Right lobe of liver (tissue), 4 donors: ENCODE data around the gene CLP1.

Experiments used
- POLR2A ChIP-seq: fragments of 450-650 bp; IDR thresholded peaks from one replicate; pipeline ENCODE4 v1.6.1; 2017; ENCODE audit warnings: antibody characterized with exemption, mild to moderate bottlenecking
- TF ChIP-seq, protein P1 (sequence below), 4 donors: fragments of 200-600 bp in 3 of 4; fragments of 450-650 bp in 1 of 4; IDR thresholded peaks; one replicate each; pipeline versions ENCODE4 v1.5.1 to v1.8.0; 2016 to 2022; ENCODE audit warnings: antibody characterized with exemption in 4 of 4, mild to moderate bottlenecking in 2 of 4
- donor health status: DM: no; HTN: no; CAD: no.
- donor health status: DM: no; HTN: no; CAD: no.
- donor health status: DM: no; HTN: yes; CAD: no.

DNA sequence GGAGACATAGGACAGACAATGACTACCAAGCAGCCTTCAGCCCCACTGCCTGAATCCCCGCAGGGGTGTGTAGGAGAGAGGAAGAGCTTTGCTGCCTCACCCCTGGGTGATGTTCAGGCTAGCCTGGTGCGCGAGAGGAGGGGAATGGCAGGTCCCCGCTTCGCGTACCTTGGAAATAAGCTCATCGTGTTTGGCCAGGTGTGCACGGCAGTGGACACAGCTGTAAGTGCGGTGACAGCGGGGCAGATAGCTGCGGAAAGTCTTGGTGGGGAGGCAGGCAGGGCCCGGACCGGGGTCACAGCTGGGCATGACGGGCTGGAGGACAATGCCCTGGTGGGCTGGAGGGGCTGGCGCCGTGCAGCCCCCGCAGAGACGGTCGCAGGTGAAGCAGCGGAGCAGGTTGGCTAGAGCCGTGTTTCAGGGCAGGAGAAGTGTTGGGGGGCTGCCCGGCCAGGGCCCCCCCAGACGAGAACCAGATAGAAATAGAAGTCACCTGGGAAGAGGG is 10.7 kb upstream of the CLP1 start:
- TF ChIP-seq, protein P1, sequence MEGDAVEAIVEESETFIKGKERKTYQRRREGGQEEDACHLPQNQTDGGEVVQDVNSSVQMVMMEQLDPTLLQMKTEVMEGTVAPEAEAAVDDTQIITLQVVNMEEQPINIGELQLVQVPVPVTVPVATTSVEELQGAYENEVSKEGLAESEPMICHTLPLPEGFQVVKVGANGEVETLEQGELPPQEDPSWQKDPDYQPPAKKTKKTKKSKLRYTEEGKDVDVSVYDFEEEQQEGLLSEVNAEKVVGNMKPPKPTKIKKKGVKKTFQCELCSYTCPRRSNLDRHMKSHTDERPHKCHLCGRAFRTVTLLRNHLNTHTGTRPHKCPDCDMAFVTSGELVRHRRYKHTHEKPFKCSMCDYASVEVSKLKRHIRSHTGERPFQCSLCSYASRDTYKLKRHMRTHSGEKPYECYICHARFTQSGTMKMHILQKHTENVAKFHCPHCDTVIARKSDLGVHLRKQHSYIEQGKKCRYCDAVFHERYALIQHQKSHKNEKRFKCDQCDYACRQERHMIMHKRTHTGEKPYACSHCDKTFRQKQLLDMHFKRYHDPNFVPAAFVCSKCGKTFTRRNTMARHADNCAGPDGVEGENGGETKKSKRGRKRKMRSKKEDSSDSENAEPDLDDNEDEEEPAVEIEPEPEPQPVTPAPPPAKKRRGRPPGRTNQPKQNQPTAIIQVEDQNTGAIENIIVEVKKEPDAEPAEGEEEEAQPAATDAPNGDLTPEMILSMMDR (IDR thresholded peaks at IDR 0.05): no peak
- no peak for TF ChIP-seq POLR2A
